Measurements from ENCODE around the gene EIF2S1. TPM values are rescaled to one million over a fixed set of nuclear protein-coding genes. Genes with fewer than 3 reads are reported as not detected.
A peak's percentile ranks its signal among the peaks of the same experiment; 100 is the strongest.

The EIF2S1 gene
- total RNA-seq, 1 donor from 2014 or later = 143 TPM

GRCh38 chr14:67357969-67358354, 2.2 kb upstream of the EIF2S1 start:
- peak overlapping the region; percentile 99 for H3K4me3 ChIP-seq (ENCODE audit: insufficient read depth, low read depth, low read length)

DNA sequence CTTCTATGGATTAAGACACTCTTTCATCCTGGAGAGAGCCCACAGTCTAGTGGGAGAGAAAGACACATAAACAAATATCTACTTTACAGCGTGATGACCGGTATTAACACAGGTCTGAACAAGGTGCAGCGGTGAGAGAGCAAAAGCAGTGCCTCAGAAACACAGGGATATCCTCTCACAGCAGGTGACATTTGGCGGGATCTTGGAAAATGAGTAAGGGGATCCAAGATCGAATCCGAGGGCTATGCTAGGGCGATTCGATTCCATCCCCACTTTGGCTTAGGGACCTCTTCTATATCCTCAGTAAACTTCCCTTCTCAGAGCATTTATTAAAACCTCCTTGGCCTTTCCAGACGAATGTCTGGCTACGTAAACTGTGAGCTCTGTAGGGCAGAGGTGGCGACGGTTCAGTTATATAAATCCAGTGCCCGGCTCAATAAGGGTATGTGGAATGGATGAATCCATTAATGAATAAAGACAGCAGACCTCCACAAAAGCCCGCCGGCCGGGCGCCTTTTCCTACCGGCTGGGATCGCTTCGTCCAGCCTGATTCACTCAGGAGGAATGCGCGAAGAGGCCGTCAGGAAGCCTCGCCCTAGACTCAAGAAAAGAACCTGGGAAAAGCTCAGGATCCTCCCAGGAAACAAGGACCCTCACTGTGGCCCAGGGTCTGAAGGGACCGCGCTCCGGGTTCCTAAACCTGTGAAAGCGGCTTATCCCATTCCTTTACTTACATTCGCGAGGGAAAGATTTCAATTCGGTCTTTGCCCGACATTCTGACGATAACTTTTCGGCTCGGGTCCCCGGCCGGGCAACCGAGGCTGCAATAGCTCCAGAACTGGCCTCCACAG, 979 bp upstream of the EIF2S1 start:
- peaks cover 80% of the 10 kb centered on the region for H4K20me1 ChIP-seq (ENCODE audit: insufficient read depth, low read length)
- peak overlapping the region; percentile 99 for H3K27ac ChIP-seq (ENCODE audit: low read depth, low read length)
- no peak for TF ChIP-seq EZH2 (IDR thresholded peaks at IDR 0.05; ENCODE audit: insufficient read depth, low read length)
- TF ChIP-seq, protein P1, sequence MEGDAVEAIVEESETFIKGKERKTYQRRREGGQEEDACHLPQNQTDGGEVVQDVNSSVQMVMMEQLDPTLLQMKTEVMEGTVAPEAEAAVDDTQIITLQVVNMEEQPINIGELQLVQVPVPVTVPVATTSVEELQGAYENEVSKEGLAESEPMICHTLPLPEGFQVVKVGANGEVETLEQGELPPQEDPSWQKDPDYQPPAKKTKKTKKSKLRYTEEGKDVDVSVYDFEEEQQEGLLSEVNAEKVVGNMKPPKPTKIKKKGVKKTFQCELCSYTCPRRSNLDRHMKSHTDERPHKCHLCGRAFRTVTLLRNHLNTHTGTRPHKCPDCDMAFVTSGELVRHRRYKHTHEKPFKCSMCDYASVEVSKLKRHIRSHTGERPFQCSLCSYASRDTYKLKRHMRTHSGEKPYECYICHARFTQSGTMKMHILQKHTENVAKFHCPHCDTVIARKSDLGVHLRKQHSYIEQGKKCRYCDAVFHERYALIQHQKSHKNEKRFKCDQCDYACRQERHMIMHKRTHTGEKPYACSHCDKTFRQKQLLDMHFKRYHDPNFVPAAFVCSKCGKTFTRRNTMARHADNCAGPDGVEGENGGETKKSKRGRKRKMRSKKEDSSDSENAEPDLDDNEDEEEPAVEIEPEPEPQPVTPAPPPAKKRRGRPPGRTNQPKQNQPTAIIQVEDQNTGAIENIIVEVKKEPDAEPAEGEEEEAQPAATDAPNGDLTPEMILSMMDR (IDR thresholded peaks at IDR 0.05; ENCODE audit: insufficient read depth, low read depth, low read length) = no peak
- no peaks in the 10 kb centered on the region for H3K27me3 ChIP-seq (ENCODE audit: insufficient read depth, low read length)
- Mint-ChIP-seq H3K36me3 (ENCODE audit: low read depth, unreplicated experiment) (no peaks in the 10 kb centered on the region), H3K4me1 (ENCODE audit: low read depth, unreplicated experiment) (peaks cover 24% of the 10 kb centered on the region), H3K27ac (ENCODE audit: unreplicated experiment) (peak overlapping the region; percentile 99), H3K9me3 (ENCODE audit: unreplicated experiment) (no peaks in the 10 kb centered on the region), H3K4me3 (ENCODE audit: unreplicated experiment) (peak overlapping the region; percentile 97), H3K27me3 (ENCODE audit: low read depth, unreplicated experiment) (no peaks in the 10 kb centered on the region)
- H3K4me2 ChIP-seq (ENCODE audit: low read length) = peak overlapping the region; percentile 96
- peak overlapping the region; percentile 74 for H2AFZ ChIP-seq (ENCODE audit: low read depth, low read length)
- H3K79me2 ChIP-seq (ENCODE audit: insufficient read depth, low read length) = peaks cover 94% of the 10 kb centered on the region
- peaks cover 23% of the 10 kb centered on the region for H3K4me1 ChIP-seq (ENCODE audit: insufficient read depth, low read length)
- peak overlapping the region; percentile 98 for H3K9ac ChIP-seq (ENCODE audit: low read length)
- FAIRE-seq (no peak), DNase-seq (ENCODE audit: low read depth) (peak; percentile 52)
- H3K9me3 ChIP-seq (ENCODE audit: insufficient read depth, low read depth, low read length) = no peaks in the 10 kb centered on the region
- H3K4me3 ChIP-seq (ENCODE audit: insufficient read depth, low read depth, low read length) = peak overlapping the region; percentile 99
- H3K36me3 ChIP-seq (ENCODE audit: insufficient read depth, low read length) = peaks cover under 1% of the 10 kb centered on the region

More at GRCh38 chr14:67357969-67358354, 2.2 kb upstream of the EIF2S1 start:
- Mint-ChIP-seq H3K27ac (ENCODE audit: unreplicated experiment) (peak overlapping the region; percentile 99), H3K36me3 (ENCODE audit: low read depth, unreplicated experiment) (no peaks in the 10 kb centered on the region), H3K4me3 (ENCODE audit: unreplicated experiment) (peak overlapping the region; percentile 97), H3K9me3 (ENCODE audit: unreplicated experiment) (no peaks in the 10 kb centered on the region), H3K4me1 (ENCODE audit: low read depth, unreplicated experiment) (peaks cover 24% of the 10 kb centered on the region), H3K27me3 (ENCODE audit: low read depth, unreplicated experiment) (no peaks in the 10 kb centered on the region)
- Histone ChIP-seq H3K36me3 (ENCODE audit: insufficient read depth, low read length) (peaks cover 3% of the 10 kb centered on the region), H3K4me1 (ENCODE audit: insufficient read depth, low read length) (peaks cover 23% of the 10 kb centered on the region), H2AFZ (ENCODE audit: low read depth, low read length) (no peak overlapping the region), H3K79me2 (ENCODE audit: insufficient read depth, low read length) (peaks cover 94% of the 10 kb centered on the region), H4K20me1 (ENCODE audit: insufficient read depth, low read length) (peaks cover 78% of the 10 kb centered on the region), H3K9ac (ENCODE audit: low read length) (peak overlapping the region; percentile 98), H3K27ac (ENCODE audit: low read depth, low read length) (no peak overlapping the region), H3K9me3 (ENCODE audit: insufficient read depth, low read depth, low read length) (no peaks in the 10 kb centered on the region), H3K27me3 (ENCODE audit: insufficient read depth, low read length) (no peaks in the 10 kb centered on the region), H3K4me2 (ENCODE audit: low read length) (peak overlapping the region; percentile 96)
- FAIRE-seq (no peak), DNase-seq (ENCODE audit: low read depth) (peak; percentile 32)
- TF ChIP-seq EZH2 (IDR thresholded peaks at IDR 0.05; ENCODE audit: insufficient read depth, low read length) = no peak

DNA sequence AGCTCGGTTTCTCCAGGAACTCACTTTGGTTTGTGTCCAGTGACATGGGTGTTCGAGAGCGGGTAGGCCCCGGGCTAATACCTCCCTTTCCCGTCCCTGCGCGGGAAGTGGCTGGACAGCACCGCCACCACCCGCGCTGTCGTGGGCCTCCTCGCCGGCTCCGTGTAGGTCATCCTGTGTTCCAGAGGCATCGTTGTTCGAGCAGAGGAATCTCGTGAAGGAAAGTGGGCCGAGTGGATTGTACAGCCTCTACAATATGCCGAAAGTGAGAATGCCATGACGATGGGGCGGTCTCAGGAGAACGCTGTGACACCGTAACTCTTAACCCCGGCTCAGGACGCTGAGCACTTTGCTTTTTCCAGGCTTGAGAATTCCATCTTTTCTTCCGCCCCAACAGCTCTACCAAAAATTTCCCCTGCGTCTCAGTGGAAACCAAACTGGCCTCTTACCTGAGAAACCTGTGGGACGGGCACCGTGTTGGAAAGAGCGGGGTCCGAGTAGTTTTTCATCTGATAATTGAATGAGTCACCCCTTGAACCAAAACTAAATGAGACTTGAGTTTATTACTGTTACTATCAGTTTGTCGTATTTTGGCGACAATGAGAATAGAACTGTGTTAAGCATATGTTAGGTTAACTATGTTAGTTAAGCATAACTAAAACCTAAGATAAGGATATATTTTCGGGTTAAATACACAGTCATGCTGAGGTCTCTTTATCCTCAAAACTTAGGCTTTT, 510 bp downstream of the EIF2S1 start:
- no peak for FAIRE-seq

More for the DNA sequence above, 510 bp downstream of the EIF2S1 start:
- peak overlapping the region; percentile 100 for H2AFZ ChIP-seq (ENCODE audit: low read depth, low read length)
- TF ChIP-seq EZH2 (IDR thresholded peaks at IDR 0.05; ENCODE audit: insufficient read depth, low read length) = no peak
- TF ChIP-seq, protein P1 (IDR thresholded peaks at IDR 0.05; ENCODE audit: insufficient read depth, low read depth, low read length) = no peak
- peak overlapping the region; percentile 99 for H3K27ac ChIP-seq (ENCODE audit: low read depth, low read length)
- no peaks in the 10 kb centered on the region for H3K27me3 ChIP-seq (ENCODE audit: insufficient read depth, low read length)
- H3K27ac Mint-ChIP-seq (ENCODE audit: unreplicated experiment) = peak overlapping the region; percentile 99
- H3K9me3 Mint-ChIP-seq (ENCODE audit: unreplicated experiment) = no peaks in the 10 kb centered on the region
- no peaks in the 10 kb centered on the region for H3K9me3 ChIP-seq (ENCODE audit: insufficient read depth, low read depth, low read length)
- peaks cover 15% of the 10 kb centered on the region for H3K36me3 ChIP-seq (ENCODE audit: insufficient read depth, low read length)
- no peaks in the 10 kb centered on the region for H3K36me3 Mint-ChIP-seq (ENCODE audit: low read depth, unreplicated experiment)
- peaks cover 75% of the 10 kb centered on the region for H4K20me1 ChIP-seq (ENCODE audit: insufficient read depth, low read length)
- peaks cover 94% of the 10 kb centered on the region for H3K79me2 ChIP-seq (ENCODE audit: insufficient read depth, low read length)
- peak overlapping the region; percentile 97 for H3K4me3 Mint-ChIP-seq (ENCODE audit: unreplicated experiment)
- peaks cover 24% of the 10 kb centered on the region for H3K4me1 Mint-ChIP-seq (ENCODE audit: low read depth, unreplicated experiment)
- peak overlapping the region; percentile 99 for H3K4me3 ChIP-seq (ENCODE audit: insufficient read depth, low read depth, low read length)
- H3K4me2 ChIP-seq (ENCODE audit: low read length) = peak overlapping the region; percentile 96
- DNase-seq (ENCODE audit: low read depth) = no peak
- H3K9ac ChIP-seq (ENCODE audit: low read length) = peak overlapping the region; percentile 98
- peaks cover 23% of the 10 kb centered on the region for H3K4me1 ChIP-seq (ENCODE audit: insufficient read depth, low read length)
- H3K27me3 Mint-ChIP-seq (ENCODE audit: low read depth, unreplicated experiment) = no peaks in the 10 kb centered on the region
